GM19240 (cell line): ENCODE measurements around the gene MBNL2.
"Not testable (repeated sequence)": the region's sequence is repeated elsewhere in the genome, so short reads cannot be mapped to it uniquely, and the experiment has no call there.

Source experiments
- DNase-seq: peaks from one replicate; pipeline ENCODE4 v3.0.0; 2011; ENCODE audit warnings: low spot score; ENCODE audit not compliant: insufficient read length

MBNL2 gene

GRCh38 chr13:97346561-97347254 is 124.6 kb downstream of the MBNL2 start:
- no peak for DNase-seq

- no peak for DNase-seq
Measured at GRCh38 chr13:97347255-97347932, 125.3 kb downstream of the MBNL2 start.

- no peak for DNase-seq
Measured at GRCh38 chr13:97348569-97349100, 126.5 kb downstream of the MBNL2 start.

- DNase-seq, result not testable (repeated sequence)
Measured at GRCh38 chr13:97352012-97352411, 129.9 kb downstream of the MBNL2 start.

- DNase-seq, result no peak
Measured at GRCh38 chr13:97352815-97353214, 130.7 kb downstream of the MBNL2 start.

- no peak for DNase-seq
Measured at GRCh38 chr13:97353927-97354675, 132.0 kb downstream of the MBNL2 start.

GRCh38 chr13:97354808-97355207 is 132.7 kb downstream of the MBNL2 start:
- no peak for DNase-seq

GRCh38 chr13:97356592-97356991 is 134.5 kb downstream of the MBNL2 start:
- no peak for DNase-seq

- DNase-seq, result peak; percentile 21
Measured at GRCh38 chr13:97359181-97360057, 137.3 kb downstream of the MBNL2 start.

GRCh38 chr13:97360610-97361009 is 138.5 kb downstream of the MBNL2 start:
- no peak for DNase-seq

- DNase-seq, result no peak
Measured at GRCh38 chr13:97364031-97364430, 141.9 kb downstream of the MBNL2 start.

- no peak for DNase-seq
Measured at GRCh38 chr13:97364827-97365226, 142.7 kb downstream of the MBNL2 start.

GRCh38 chr13:97366172-97366688 is 144.1 kb downstream of the MBNL2 start:
- DNase-seq, result no peak

- no peak for DNase-seq
Measured at GRCh38 chr13:97367016-97367822, 145.1 kb downstream of the MBNL2 start.

GRCh38 chr13:97369261-97369893 is 147.2 kb downstream of the MBNL2 start:
- no peak for DNase-seq

- no peak for DNase-seq
Measured at GRCh38 chr13:97371486-97372109, 149.5 kb downstream of the MBNL2 start.

- DNase-seq, result no peak
Measured at GRCh38 chr13:97372936-97373335, 150.8 kb downstream of the MBNL2 start.

GRCh38 chr13:97373787-97374186 is 151.7 kb downstream of the MBNL2 start:
- DNase-seq, result no peak

GRCh38 chr13:97376981-97377380 is 154.8 kb downstream of the MBNL2 start:
- no peak for DNase-seq
